WTC11 (cell line): ENCODE results near the gene EDARADD. TPM values are rescaled to one million over a fixed set of nuclear protein-coding genes. Genes with fewer than 3 reads are reported as not detected.

ENCODE experiments used
- ATAC-seq: fragments of 200-7000 bp; cut with Tn5 transposase; 2 replicates; pipeline ENCODE4 v1.10.0; 2021; ENCODE audit warnings: mild to moderate bottlenecking, moderate library complexity
- CTCF ChIA-PET: fragments of 300-600 bp; sonication (Branson Sonifier 250); formaldehyde crosslinking; loops from one replicate; lab custom pipeline; 2021; ENCODE audit warnings: antibody characterized with exemption; lab: Charles Lee
- POLR2A ChIA-PET: fragments of 350-600 bp; sonication (Branson Sonifier 250); formaldehyde crosslinking; loops from one replicate; lab custom pipeline; 2021; ENCODE audit warnings: antibody characterized with exemption; lab: Charles Lee
- DNase-seq: peaks from one replicate; pipeline ENCODE4 v3.0.0; 2021; ENCODE audit warnings: low spot score
- H3K27ac Mint-ChIP-seq: 2 replicates; pipeline ENCODE4 v1.8.0; 2021; ENCODE audit warnings: mixed read lengths
- H3K27me3 Mint-ChIP-seq: 2 replicates; pipeline ENCODE4 v1.8.0; 2021; ENCODE audit warnings: low read depth, mild to moderate bottlenecking, moderate library complexity, mixed read lengths
- H3K36me3 Mint-ChIP-seq: 2 replicates; pipeline ENCODE4 v1.8.0; 2021; ENCODE audit warnings: mixed read lengths
- H3K4me1 Mint-ChIP-seq: 2 replicates; pipeline ENCODE4 v1.8.0; 2022; ENCODE audit warnings: mixed read lengths
- H3K4me3 Mint-ChIP-seq: 2 replicates; pipeline ENCODE4 v1.8.0; 2021; ENCODE audit warnings: mild to moderate bottlenecking, moderate library complexity, mixed read lengths
- H3K9me3 Mint-ChIP-seq: 2 replicates; pipeline ENCODE4 v1.8.0; 2021; ENCODE audit warnings: mixed read lengths
- ATF2 ChIP-seq: sonication (generic); formaldehyde crosslinking; IDR thresholded peaks from 2 replicates; pipeline ENCODE4 v1.8.1; 2022; ENCODE audit warnings: low read depth, missing genetic modification reagents, borderline replicate concordance
- ELF4 ChIP-seq: sonication (generic); formaldehyde crosslinking; IDR thresholded peaks from 2 replicates; pipeline ENCODE4 v1.8.1; 2022; ENCODE audit warnings: low read depth, mild to moderate bottlenecking, moderate library complexity, missing genetic modification reagents
- EMX1 ChIP-seq: fragments of 250-450 bp; sonication (Bioruptor Pico); IDR thresholded peaks from 2 replicates; pipeline ENCODE4 v1.8.0; 2021; ENCODE audit warnings: mild to moderate bottlenecking
- ETV6 ChIP-seq: sonication (generic); formaldehyde crosslinking; IDR thresholded peaks from 2 replicates; pipeline ENCODE4 v1.8.1; 2022; ENCODE audit warnings: mild to moderate bottlenecking, missing genetic modification reagents
- FOXK1 ChIP-seq: sonication (generic); formaldehyde crosslinking; IDR thresholded peaks from 2 replicates; pipeline ENCODE4 v1.8.0; 2022; ENCODE audit warnings: mild to moderate bottlenecking, moderate library complexity, missing genetic modification reagents
- GTF2I ChIP-seq: fragments of 250-450 bp; sonication (Bioruptor Pico); conservative IDR thresholded peaks from 2 replicates; pipeline ENCODE4 v1.4.0; 2021; ENCODE audit warnings: mild to moderate bottlenecking
- HMGA2 ChIP-seq: fragments of 250-450 bp; sonication (Bioruptor Pico); IDR thresholded peaks from 2 replicates; pipeline ENCODE4 v1.4.0; 2021; ENCODE audit warnings: mild to moderate bottlenecking, moderate library complexity
- JUN ChIP-seq: sonication (generic); formaldehyde crosslinking; IDR thresholded peaks from 2 replicates; pipeline ENCODE4 v1.8.0; 2023; ENCODE audit warnings: mild to moderate bottlenecking, missing genetic modification reagents
- MLX ChIP-seq: sonication (generic); formaldehyde crosslinking; IDR thresholded peaks from 2 replicates; pipeline ENCODE4 v1.8.1; 2023; ENCODE audit warnings: mild to moderate bottlenecking, missing genetic modification reagents, moderate library complexity
- NFATC4 ChIP-seq: fragments of 250-450 bp; sonication (Bioruptor Pico); IDR thresholded peaks from 2 replicates; pipeline ENCODE4 v1.9.0; 2021; ENCODE audit warnings: mild to moderate bottlenecking
- NFYB ChIP-seq: sonication (generic); formaldehyde crosslinking; conservative IDR thresholded peaks from 2 replicates; pipeline ENCODE4 v1.8.0; 2022; ENCODE audit warnings: low read depth, missing genetic modification reagents
- PRRX2 ChIP-seq: fragments of 250-450 bp; sonication (Bioruptor Pico); IDR thresholded peaks from 2 replicates; pipeline ENCODE4 v1.8.0; 2021; ENCODE audit warnings: mild to moderate bottlenecking
- RORB ChIP-seq: fragments of 250-450 bp; sonication (Bioruptor Pico); IDR thresholded peaks from 2 replicates; pipeline ENCODE4 v1.9.0; 2021; ENCODE audit warnings: mild to moderate bottlenecking
- SMAD3 ChIP-seq: sonication (generic); formaldehyde crosslinking; IDR thresholded peaks from 2 replicates; pipeline ENCODE4 v1.8.0; 2022; ENCODE audit warnings: missing genetic modification reagents, mild to moderate bottlenecking, borderline replicate concordance
- SOX15 ChIP-seq: fragments of 250-450 bp; sonication (Bioruptor Pico); IDR thresholded peaks from 2 replicates; pipeline ENCODE4 v1.9.0; 2021; ENCODE audit warnings: mild to moderate bottlenecking
- USF2 ChIP-seq: sonication (generic); formaldehyde crosslinking; IDR thresholded peaks from 2 replicates; pipeline ENCODE4 v1.8.1; 2023; ENCODE audit warnings: mild to moderate bottlenecking, missing genetic modification reagents, moderate library complexity
- ZBTB43 ChIP-seq: sonication (generic); formaldehyde crosslinking; IDR thresholded peaks from 2 replicates; pipeline ENCODE4 v1.8.1; 2023; ENCODE audit warnings: mild to moderate bottlenecking, missing genetic modification reagents
- ZNF219 ChIP-seq: sonication (generic); formaldehyde crosslinking; IDR thresholded peaks from 2 replicates; pipeline ENCODE4 v1.8.0; 2023; ENCODE audit warnings: missing genetic modification reagents, mild to moderate bottlenecking, borderline replicate concordance
- ZNF671 ChIP-seq: fragments of 250-450 bp; sonication (Bioruptor Pico); IDR thresholded peaks from 2 replicates; pipeline ENCODE4 v1.8.0; 2021; ENCODE audit warnings: mild to moderate bottlenecking
- ZSCAN18 ChIP-seq: fragments of 250-450 bp; sonication (Bioruptor Pico); IDR thresholded peaks from 2 replicates; pipeline ENCODE4 v2.1.2; 2022; ENCODE audit warnings: mild to moderate bottlenecking, moderate library complexity
- total RNA-seq: library from RNA; stranded (reverse); gene quantifications from 3 replicates; pipeline ENCODE4 v1.2.3, GENCODE V29; 2021

The EDARADD gene
- total RNA-seq, 1 experiment from 2014 or later, result 5.0 TPM

- POLR2A ChIA-PET, result no interaction called here
- H3K4me3 Mint-ChIP-seq, result no peak overlapping the region
Observed at GRCh38 chr1:236421850-236422516, 27.9 kb downstream of the EDARADD start.

GRCh38 chr1:236422517-236422876 is 28.4 kb downstream of the EDARADD start:
- no peak overlapping the region for H3K4me3 Mint-ChIP-seq
- CTCF ChIA-PET, result no interaction called here
- H3K27ac Mint-ChIP-seq, result no peak overlapping the region
- no peak for TF ChIP-seq EMX1
- no peak for TF ChIP-seq ZBTB43 (CRISPR knock-in tag)
- no peak for TF ChIP-seq ATF2 (CRISPR knock-in tag)
- no peak for TF ChIP-seq ELF4 (CRISPR knock-in tag)
- TF ChIP-seq NFATC4 (CRISPR knock-in tag), result no peak
- TF ChIP-seq USF2 (CRISPR knock-in tag), result no peak
- TF ChIP-seq ZNF219 (CRISPR knock-in tag), result no peak
- TF ChIP-seq ZNF671 (CRISPR knock-in tag), result no peak
- no peak for TF ChIP-seq GTF2I
- TF ChIP-seq ZSCAN18 (CRISPR knock-in tag), result no peak
- TF ChIP-seq JUN, result no peak
- TF ChIP-seq NFYB (CRISPR knock-in tag), result no peak
- TF ChIP-seq RORB, result no peak
- TF ChIP-seq PRRX2 (CRISPR knock-in tag), result no peak
- no peak for TF ChIP-seq SOX15 (CRISPR knock-in tag)
- no peak for TF ChIP-seq SMAD3
- no peak for TF ChIP-seq FOXK1 (CRISPR knock-in tag)
- TF ChIP-seq HMGA2 (CRISPR knock-in tag), result no peak
- TF ChIP-seq MLX (CRISPR knock-in tag), result no peak
- ATAC-seq, result no peak
- H3K4me1 Mint-ChIP-seq, result peaks cover 15% of the 10 kb centered on the region
- DNase-seq, result no peak
- no peaks in the 10 kb centered on the region for H3K27me3 Mint-ChIP-seq
- POLR2A ChIA-PET, result interaction anchor here (0.9 kb wide), 1 partner anchor 19 kb away, joined by 3 read pairs; no protein-coding TSS in a partner anchor
- no peaks in the 10 kb centered on the region for H3K9me3 Mint-ChIP-seq
- H3K36me3 Mint-ChIP-seq, result peaks cover 8% of the 10 kb centered on the region; the same call in 1 of the 2 replicates

More at GRCh38 chr1:236421850-236422516, 27.9 kb downstream of the EDARADD start:
- no peak for DNase-seq
- Mint-ChIP-seq H3K27ac (no peak overlapping the region), H3K27me3 (no peaks in the 10 kb centered on the region), H3K4me1 (peaks cover 15% of the 10 kb centered on the region), H3K9me3 (no peaks in the 10 kb centered on the region), H3K36me3 (peaks cover 8% of the 10 kb centered on the region; the same call in 1 of the 2 replicates)
- CTCF ChIA-PET, result no interaction called here
- TF ChIP-seq ETV6, result no peak
- TF ChIP-seq, all 79 proteins: peak for 0
- no peak for ATAC-seq
